ENCODE results near the gene OR8S1.

Gene OR8S1

DNA sequence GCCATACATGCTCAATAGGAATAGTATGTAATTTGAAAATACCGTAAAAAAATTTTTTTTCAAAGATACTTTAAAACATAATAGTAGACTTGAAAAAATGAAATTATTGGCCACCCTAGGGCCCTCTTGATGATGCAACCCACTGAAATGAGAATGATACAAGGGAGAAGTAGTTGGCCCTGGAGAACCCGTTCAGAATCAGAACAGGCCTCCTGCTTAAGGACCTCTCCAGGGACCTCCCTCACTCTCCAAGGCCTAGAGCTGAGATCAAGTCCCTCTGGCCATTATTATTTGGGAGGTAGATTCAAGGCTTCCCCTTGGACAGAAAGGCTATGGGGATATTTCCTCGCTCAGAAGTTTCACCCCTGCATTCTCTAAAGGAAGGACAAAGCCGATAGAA lies 32.5 kb downstream of the OR8S1 start:
- ChIA-PET CTCF (no interaction called here), POLR2A (ENCODE audit: low non-redundant PET) (no interaction called here)
- H3K27ac ChIP-seq = no peak overlapping the region
- no peak for DNase-seq (ENCODE audit: low spot score)
- TF ChIP-seq, protein P1, sequence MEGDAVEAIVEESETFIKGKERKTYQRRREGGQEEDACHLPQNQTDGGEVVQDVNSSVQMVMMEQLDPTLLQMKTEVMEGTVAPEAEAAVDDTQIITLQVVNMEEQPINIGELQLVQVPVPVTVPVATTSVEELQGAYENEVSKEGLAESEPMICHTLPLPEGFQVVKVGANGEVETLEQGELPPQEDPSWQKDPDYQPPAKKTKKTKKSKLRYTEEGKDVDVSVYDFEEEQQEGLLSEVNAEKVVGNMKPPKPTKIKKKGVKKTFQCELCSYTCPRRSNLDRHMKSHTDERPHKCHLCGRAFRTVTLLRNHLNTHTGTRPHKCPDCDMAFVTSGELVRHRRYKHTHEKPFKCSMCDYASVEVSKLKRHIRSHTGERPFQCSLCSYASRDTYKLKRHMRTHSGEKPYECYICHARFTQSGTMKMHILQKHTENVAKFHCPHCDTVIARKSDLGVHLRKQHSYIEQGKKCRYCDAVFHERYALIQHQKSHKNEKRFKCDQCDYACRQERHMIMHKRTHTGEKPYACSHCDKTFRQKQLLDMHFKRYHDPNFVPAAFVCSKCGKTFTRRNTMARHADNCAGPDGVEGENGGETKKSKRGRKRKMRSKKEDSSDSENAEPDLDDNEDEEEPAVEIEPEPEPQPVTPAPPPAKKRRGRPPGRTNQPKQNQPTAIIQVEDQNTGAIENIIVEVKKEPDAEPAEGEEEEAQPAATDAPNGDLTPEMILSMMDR (conservative IDR thresholded peaks at IDR 0.05; ENCODE audit: low read depth) = no peak

DNA sequence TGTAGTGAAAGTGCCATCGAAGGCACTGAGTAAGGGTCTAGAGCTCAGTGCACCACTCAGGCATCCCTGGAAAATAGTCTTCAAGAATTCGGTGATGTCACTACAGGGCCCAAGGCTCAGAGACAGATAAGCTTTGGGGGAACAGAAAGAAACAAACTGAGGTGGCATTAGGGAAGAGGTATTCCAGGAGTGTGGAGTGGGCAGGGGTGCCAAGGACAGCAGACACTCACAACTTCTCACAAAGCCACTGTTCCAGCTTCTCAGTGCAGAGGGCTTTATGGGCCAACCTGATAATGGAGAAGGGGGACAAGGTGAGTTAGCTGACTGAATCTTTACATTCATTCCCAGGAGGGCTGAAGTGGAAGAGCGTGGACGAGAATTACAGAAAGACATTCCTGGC lies 42.3 kb downstream of the OR8S1 start:
- POLR2A ChIA-PET (ENCODE audit: low non-redundant PET) = no interaction called here
- TF ChIP-seq, protein P1 (conservative IDR thresholded peaks at IDR 0.05; ENCODE audit: low read depth) = no peak
- no peak for DNase-seq (ENCODE audit: low spot score)
- H3K27ac ChIP-seq = no peak overlapping the region
- CTCF ChIA-PET = no interaction called here

DNA sequence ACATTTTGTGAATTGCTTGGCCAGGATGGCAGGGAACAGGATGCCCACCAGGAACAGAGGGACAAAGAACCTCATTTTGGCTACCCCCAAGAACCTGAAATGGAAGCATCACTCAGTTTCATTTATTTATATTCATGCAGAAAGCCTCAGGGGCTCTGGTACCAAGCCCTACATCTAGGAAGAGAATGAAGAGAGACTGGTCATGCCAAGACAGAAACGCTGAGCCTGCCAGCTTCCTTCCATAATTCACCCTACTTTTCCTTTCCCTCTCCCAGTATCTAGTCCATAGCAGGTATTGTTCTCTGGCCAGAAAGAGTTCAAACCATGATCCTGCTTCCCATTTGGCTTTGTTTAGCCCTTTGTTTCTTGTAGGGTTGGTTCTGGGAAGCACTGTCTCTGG lies 44.5 kb downstream of the OR8S1 start, which contains the start of gene LALBA:
TSS of gene LALBA (minus strand) at position 101 of the 400 bp plus-strand sequence. CDS start at position 75, 26 bp downstream.
- CTCF ChIA-PET = no interaction called here
- H3K27ac ChIP-seq = no peak within 1 kb of the TSS
- POLR2A ChIA-PET (ENCODE audit: low non-redundant PET) = interaction anchor here (0.7 kb wide), 1 partner anchor 47 kb away, joined by 3 read pairs; no protein-coding TSS in a partner anchor

DNA sequence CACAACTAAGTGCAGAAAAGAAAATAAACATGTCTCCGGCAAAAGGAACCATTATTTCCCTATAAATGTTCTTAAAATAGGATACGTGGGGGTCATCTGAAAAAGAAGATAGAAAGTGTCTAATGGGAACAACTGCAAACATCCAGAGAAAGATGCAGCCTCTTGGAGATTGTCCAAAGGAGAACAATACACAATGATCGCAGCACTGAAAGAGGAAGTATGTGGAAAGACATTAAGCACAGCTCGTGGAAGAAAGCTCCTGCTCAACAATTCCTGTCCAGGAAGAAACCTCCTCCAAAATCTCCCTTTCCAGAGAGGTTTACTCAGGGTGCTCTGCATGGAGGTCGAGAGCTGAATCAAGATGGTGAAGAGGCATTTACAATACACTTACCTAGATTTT lies 46.9 kb downstream of the OR8S1 start:
- H3K27ac ChIP-seq = no peak overlapping the region
- POLR2A ChIA-PET (ENCODE audit: low non-redundant PET) = no interaction called here
- DNase-seq (ENCODE audit: low spot score) = no peak
- TF ChIP-seq, protein P1 (conservative IDR thresholded peaks at IDR 0.05; ENCODE audit: low read depth) = no peak
- CTCF ChIA-PET = interaction anchor here (0.6 kb wide), 1 partner anchor 332 kb away, joined by 3 read pairs; no protein-coding TSS in a partner anchor

More for the DNA sequence above, 44.5 kb downstream of the OR8S1 start, which contains the start of gene LALBA:
- DNase-seq (ENCODE audit: low spot score) = no peak
- TF ChIP-seq, protein P1 (conservative IDR thresholded peaks at IDR 0.05; ENCODE audit: low read depth) = no peak
